HCEC 1CT (cell line): ENCODE measurements around the gene KRT74.

Source experiments
- DNase-seq: peaks from one replicate; pipeline ENCODE4 v3.0.0-alpha.2; 2017

KRT74 gene

DNA sequence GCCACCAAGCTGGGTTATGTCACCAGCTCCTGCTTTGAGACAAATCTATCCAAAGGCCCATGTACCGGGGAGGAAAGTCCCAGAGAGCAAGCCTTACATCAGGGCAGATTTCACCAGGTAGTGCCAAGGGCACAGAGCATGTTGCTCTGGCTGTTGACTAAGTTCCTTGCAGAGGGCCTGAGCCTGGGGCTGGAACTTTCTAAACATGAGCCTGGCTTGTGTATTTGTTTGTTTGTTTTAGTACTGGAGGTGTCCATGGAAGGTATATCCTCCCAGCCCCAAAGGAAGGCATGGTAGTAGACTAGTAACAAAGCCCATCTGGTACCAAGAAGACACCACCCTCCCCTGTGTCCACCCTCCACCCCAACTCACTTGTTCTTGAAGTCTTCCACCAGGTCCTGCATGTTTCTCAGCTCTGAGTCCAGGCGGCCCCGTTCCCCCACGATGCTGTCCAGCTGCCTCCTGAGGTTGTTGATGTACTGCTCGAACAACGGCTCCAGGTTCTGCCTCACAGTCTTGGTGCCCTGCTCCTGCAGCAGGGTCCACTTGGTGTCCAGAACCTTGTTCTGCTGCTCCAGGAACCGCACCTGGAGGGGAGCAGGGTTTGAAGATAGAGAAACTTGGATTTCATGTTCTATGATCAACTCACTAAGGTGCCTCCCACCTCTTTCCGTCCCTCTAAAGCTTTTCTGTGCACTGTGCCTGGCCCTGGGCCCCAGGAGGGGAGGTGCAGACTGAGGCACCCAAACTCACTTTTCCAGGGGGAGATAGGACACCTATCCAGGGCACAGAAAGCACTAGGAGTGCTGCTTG lies 54.9 kb downstream of the KRT74 start:
- DNase-seq: no peak

DNA sequence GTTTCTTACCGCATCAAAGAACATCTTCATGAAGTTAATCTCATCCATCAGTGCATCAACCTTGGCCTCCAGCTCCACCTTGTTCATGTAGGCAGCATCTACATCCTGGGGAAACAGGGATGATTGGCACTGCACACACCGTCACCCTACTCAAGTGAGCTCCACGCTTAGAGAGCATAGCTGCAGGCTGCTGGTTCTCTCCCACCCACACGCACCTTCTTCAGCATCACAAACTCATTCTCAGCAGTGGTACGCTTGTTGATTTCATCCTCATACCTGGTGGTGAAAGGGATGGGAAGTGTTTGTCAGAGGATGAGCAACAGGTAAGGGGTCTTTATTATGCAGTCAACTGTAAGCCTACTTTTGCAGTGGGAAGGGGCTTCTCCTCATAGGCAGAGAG lies 55.8 kb downstream of the KRT74 start:
- DNase-seq: no peak

DNA sequence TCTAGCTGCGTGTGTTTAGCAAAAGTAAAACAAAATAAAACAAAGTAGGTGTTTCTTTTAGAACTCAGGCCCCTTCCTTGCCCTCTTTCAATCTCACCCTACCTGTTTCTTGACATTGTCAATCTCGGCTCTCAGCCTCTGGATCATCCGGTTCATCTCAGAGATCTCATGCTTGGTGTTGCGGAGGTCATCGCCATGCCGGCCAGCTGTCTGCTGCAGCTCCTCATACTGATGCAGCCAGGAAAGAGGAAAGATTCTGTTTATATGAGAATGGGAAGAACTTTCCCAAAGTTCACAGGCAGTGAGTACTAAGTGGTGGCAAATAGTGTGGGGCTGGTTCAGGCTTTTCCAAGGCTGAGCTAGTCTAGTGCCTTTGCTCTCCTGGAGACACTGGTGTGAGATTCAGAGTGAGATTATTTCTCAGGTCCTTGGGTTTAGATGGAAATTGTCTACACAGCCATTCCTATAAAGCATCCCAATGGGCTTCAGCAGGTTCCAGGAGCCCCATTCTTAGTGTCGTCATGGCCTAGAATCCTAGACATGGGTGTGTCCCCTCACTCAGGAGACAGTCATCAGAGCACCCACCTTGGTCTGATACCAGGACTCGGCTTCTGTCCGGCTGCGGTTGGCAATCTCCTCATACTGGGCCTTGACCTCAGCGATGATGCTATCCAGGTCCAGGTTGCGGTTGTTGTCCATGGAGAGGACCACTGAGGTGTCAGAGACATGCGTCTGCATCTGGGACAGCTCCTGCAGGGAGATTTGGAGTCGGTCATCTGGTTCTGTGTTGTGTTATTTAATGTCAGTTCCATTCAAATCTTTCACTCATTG lies 56.4 kb downstream of the KRT74 start:
- no peak for DNase-seq

DNA sequence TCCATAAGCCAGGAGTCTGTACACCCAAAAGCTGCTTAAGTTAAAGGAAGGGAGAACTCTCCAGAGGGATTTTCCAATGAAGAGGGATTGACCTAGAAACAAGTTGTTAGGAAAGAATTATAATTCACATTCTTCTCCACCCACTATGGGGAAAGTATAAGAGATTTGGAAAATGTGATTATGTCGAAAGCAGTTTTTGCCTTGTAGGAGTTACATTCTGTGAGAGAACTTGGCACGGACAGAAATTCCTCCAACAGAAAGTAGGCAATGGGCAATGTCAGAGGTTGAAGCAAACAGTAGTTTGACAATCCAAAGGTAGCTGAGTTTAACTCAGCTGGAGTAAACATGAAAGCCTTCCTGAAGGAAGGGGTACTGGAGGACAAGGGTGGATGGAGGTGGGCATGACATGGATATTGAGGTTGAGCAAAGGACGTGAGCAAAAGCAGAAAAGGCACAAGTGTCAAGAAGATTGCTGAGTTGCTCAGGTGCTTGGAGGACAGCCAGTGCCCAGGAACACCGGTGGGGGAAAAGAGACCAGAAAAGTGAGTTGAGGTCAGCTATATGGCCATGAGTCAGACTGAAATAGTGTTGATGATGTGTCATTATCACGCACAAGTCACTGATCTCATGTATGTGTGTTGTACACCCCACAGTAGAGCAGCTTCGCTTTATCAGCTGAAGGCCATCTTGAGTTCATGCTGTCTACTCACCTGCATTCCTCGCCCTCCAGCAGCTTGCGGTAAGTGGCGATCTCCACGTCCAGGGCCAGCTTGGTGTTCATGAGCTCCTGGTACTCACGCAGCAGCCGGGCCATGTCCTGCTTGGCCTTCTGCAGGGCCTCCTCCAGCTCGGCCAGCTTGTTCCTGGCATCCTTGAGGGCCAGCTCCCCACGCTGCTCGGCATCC lies 57.5 kb downstream of the KRT74 start:
- DNase-seq: no peak
